HEK293 (cell line): Measurements from ENCODE around the gene TSHZ3.

Experiments
- ATF2 ChIP-seq: fragments of 450-650 bp; formaldehyde crosslinking; IDR thresholded peaks from 2 replicates; pipeline ENCODE4 v1.5.1; 2016; ENCODE audit warnings: missing biosample characterization, missing genetic modification characterization, low read depth
- BCL11B ChIP-seq: fragments of 450-650 bp; formaldehyde crosslinking; IDR thresholded peaks from 2 replicates; pipeline ENCODE4 v1.5.1; 2016; ENCODE audit warnings: low read depth, missing biosample characterization, missing genetic modification characterization
- BCL6B ChIP-seq: fragments of 450-650 bp; formaldehyde crosslinking; IDR thresholded peaks from 2 replicates; pipeline ENCODE4 v1.5.1; 2017; ENCODE audit warnings: missing biosample characterization, missing genetic modification characterization
- ELK4 ChIP-seq: IDR thresholded peaks from 2 replicates; pipeline ENCODE4 v1.6.1; 2011; ENCODE audit warnings: mild to moderate bottlenecking, low read depth, low read length, borderline replicate concordance
- FEZF1 ChIP-seq: fragments of 450-650 bp; formaldehyde crosslinking; IDR thresholded peaks from 2 replicates; pipeline ENCODE4 v1.5.1; 2016; ENCODE audit warnings: missing biosample characterization, missing genetic modification characterization
- KLF10 ChIP-seq: fragments of 450-650 bp; IDR thresholded peaks from 2 replicates; pipeline ENCODE4 v1.5.1; 2018; ENCODE audit warnings: missing biosample characterization, mild to moderate bottlenecking, missing genetic modification characterization
- PRDM2 ChIP-seq: fragments of 450-650 bp; formaldehyde crosslinking; IDR thresholded peaks from 2 replicates; pipeline ENCODE4 v1.5.1; 2016; ENCODE audit warnings: missing biosample characterization, missing genetic modification characterization, borderline replicate concordance
- TCF7L2 ChIP-seq: IDR thresholded peaks from 2 replicates; pipeline ENCODE4 v1.6.1; 2011; ENCODE audit warnings: low read depth, mild to moderate bottlenecking, inconsistent platforms, low read length, moderate library complexity, borderline replicate concordance
- ZFP3 ChIP-seq: fragments of 450-650 bp; formaldehyde crosslinking; IDR thresholded peaks from 2 replicates; pipeline ENCODE4 v1.5.1; 2016; ENCODE audit warnings: low read depth, missing biosample characterization, missing genetic modification characterization
- ZFP41 ChIP-seq: fragments of 450-650 bp; formaldehyde crosslinking; IDR thresholded peaks from 2 replicates; pipeline ENCODE4 v1.5.1; 2016; ENCODE audit warnings: missing biosample characterization, missing genetic modification characterization, borderline replicate concordance
- ZNF133 ChIP-seq: fragments of 450-650 bp; formaldehyde crosslinking; IDR thresholded peaks from 2 replicates; pipeline ENCODE4 v1.5.1; 2016; ENCODE audit warnings: missing biosample characterization, missing genetic modification characterization
- ZNF140 ChIP-seq: fragments of 450-650 bp; formaldehyde crosslinking; IDR thresholded peaks from 2 replicates; pipeline ENCODE4 v1.5.1; 2016; ENCODE audit warnings: missing biosample characterization, missing genetic modification characterization
- ZNF174 ChIP-seq: fragments of 450-650 bp; formaldehyde crosslinking; IDR thresholded peaks from 2 replicates; pipeline ENCODE4 v1.5.0; 2017; ENCODE audit warnings: missing biosample characterization, mild to moderate bottlenecking, missing genetic modification characterization
- ZNF223 ChIP-seq: fragments of 450-650 bp; formaldehyde crosslinking; IDR thresholded peaks from 2 replicates; pipeline ENCODE4 v1.5.1; 2016; ENCODE audit warnings: missing biosample characterization, missing genetic modification characterization
- ZNF366 ChIP-seq: fragments of 450-650 bp; formaldehyde crosslinking; conservative IDR thresholded peaks from 2 replicates; pipeline ENCODE4 v1.5.1; 2016; ENCODE audit warnings: missing biosample characterization, missing genetic modification characterization
- ZNF404 ChIP-seq: fragments of 450-650 bp; formaldehyde crosslinking; IDR thresholded peaks from 2 replicates; pipeline ENCODE4 v1.5.1; 2017; ENCODE audit warnings: missing biosample characterization, missing genetic modification characterization
- ZNF518A ChIP-seq: fragments of 450-650 bp; formaldehyde crosslinking; conservative IDR thresholded peaks from 2 replicates; pipeline ENCODE4 v1.5.1; 2016; ENCODE audit warnings: low read depth, missing biosample characterization, missing genetic modification characterization
- ZNF521 ChIP-seq: fragments of 450-650 bp; formaldehyde crosslinking; IDR thresholded peaks from 2 replicates; pipeline ENCODE4 v1.5.1; 2017; ENCODE audit warnings: missing biosample characterization, mild to moderate bottlenecking, missing genetic modification characterization
- ZNF558 ChIP-seq: fragments of 450-650 bp; formaldehyde crosslinking; IDR thresholded peaks from 2 replicates; pipeline ENCODE4 v1.5.1; 2016; ENCODE audit warnings: missing biosample characterization, missing genetic modification characterization
- ZNF596 ChIP-seq: fragments of 450-650 bp; IDR thresholded peaks from 2 replicates; pipeline ENCODE4 v1.5.0; 2018; ENCODE audit warnings: missing biosample characterization, mild to moderate bottlenecking, missing genetic modification characterization, moderate library complexity
- ZNF701 ChIP-seq: fragments of 450-650 bp; formaldehyde crosslinking; IDR thresholded peaks from 2 replicates; pipeline ENCODE4 v1.5.1; 2016; ENCODE audit warnings: missing biosample characterization, missing genetic modification characterization
- ZNF704 ChIP-seq: fragments of 450-650 bp; formaldehyde crosslinking; IDR thresholded peaks from 2 replicates; pipeline ENCODE4 v1.5.1; 2016; ENCODE audit warnings: missing biosample characterization, missing genetic modification characterization
- ZNF768 ChIP-seq: fragments of 450-650 bp; formaldehyde crosslinking; IDR thresholded peaks from 2 replicates; pipeline ENCODE4 v1.5.1; 2018; ENCODE audit warnings: missing biosample characterization, mild to moderate bottlenecking, missing genetic modification characterization
- ZNF776 ChIP-seq: fragments of 450-650 bp; formaldehyde crosslinking; IDR thresholded peaks from 2 replicates; pipeline ENCODE4 v1.5.0; 2017; ENCODE audit warnings: missing biosample characterization, missing genetic modification characterization, borderline replicate concordance
- ZNF785 ChIP-seq: fragments of 450-650 bp; formaldehyde crosslinking; IDR thresholded peaks from 2 replicates; pipeline ENCODE4 v1.5.1; 2016; ENCODE audit warnings: missing biosample characterization, missing genetic modification characterization

Gene TSHZ3

GRCh38 chr19:31392464-31392863 lies 43.2 kb upstream of the TSHZ3 start (continued):
- TF ChIP-seq ZNF776 (tag by site-specific recombination): no peak
- TF ChIP-seq ZNF366: no peak
- no peak for TF ChIP-seq ZNF558 (tag by site-specific recombination)
- no peak for TF ChIP-seq ZFP3 (tag by site-specific recombination)
- no peak for TF ChIP-seq BCL11B (tag by site-specific recombination)
- TF ChIP-seq ZNF174: no peak
- TF ChIP-seq BCL6B (tag by site-specific recombination): peak; percentile 18; the same call in 1 of the 2 replicates
- peak; percentile 91 for TF ChIP-seq ATF2
- TF ChIP-seq TCF7L2: no peak
- 0 out of 2 replicates have a peak, but pooled peaks have one; percentile 64 for TF ChIP-seq ZNF785
- TF ChIP-seq ZNF133 (tag by site-specific recombination): no peak
- TF ChIP-seq ZNF518A: peak; percentile 69
- no peak for TF ChIP-seq ZNF768
- no peak for TF ChIP-seq ZNF704 (tag by site-specific recombination)
- peak; percentile 38; the same call in 1 of the 2 replicates for TF ChIP-seq FEZF1 (tag by site-specific recombination)
- no peak for TF ChIP-seq PRDM2 (tag by site-specific recombination)
- no peak for TF ChIP-seq KLF10
- TF ChIP-seq ELK4: no peak
- 0 out of 2 replicates have a peak, but pooled peaks have one; percentile 63 for TF ChIP-seq ZNF701 (tag by site-specific recombination)
- TF ChIP-seq ZFP41: no peak
- TF ChIP-seq ZNF223 (tag by site-specific recombination): no peak
- TF ChIP-seq ZNF596: no peak
- 0 out of 2 replicates have a peak, but pooled peaks have one; percentile 43 for TF ChIP-seq ZNF404 (tag by site-specific recombination)
- no peak for TF ChIP-seq ZNF521
- TF ChIP-seq ZNF140: no peak
